Medulla oblongata (tissue), 1 donor: Measurements from ENCODE around the gene IKZF3.
"Not testable (repeated sequence)": the region's sequence is repeated elsewhere in the genome, so short reads cannot be mapped to it uniquely, and the experiment has no call there.

ENCODE experiments used
- DNase-seq: peaks from one replicate; pipeline ENCODE4 v3.0.0-alpha.2; 2015; ENCODE audit errors: extremely low spot score

Gene IKZF3

DNA sequence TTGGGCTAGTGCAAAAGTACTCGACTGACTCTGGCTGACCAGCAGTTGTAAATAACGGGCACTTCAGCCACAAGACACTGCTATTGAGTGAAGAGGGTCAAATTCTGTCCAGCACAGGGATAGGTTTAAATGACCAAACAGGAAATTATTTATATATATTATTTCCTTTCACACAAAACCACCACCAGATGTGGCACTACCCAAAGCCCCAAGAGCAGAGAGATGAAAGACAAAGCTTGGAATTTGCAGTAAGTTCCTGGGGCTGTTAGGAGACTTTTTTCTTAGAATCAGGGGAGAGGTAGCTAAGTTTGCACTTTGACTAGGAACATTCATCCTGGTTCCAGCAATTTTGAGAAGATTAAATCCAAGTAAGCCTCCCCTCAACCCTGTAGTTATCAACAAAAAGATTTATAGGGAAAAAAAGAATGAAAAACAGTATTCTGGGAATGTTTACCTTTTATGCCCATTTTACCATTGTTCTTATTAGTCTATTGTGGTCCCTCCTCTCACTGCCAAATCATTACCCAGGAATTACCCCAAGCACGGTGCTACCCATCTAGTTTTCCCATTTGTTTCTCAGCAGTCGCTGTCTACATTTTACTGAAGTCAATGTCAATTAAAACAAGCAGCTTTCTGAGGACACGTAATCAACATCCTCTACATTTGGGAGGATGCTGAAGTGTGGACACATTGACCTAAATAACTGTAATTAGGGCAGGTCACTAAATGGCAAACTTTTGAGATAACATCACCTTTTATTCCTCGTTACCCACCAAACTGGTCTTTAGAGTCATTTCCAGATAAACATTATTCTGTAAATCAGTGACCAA, 82.9 kb downstream of the IKZF3 start:
- DNase-seq, result no peak

DNA sequence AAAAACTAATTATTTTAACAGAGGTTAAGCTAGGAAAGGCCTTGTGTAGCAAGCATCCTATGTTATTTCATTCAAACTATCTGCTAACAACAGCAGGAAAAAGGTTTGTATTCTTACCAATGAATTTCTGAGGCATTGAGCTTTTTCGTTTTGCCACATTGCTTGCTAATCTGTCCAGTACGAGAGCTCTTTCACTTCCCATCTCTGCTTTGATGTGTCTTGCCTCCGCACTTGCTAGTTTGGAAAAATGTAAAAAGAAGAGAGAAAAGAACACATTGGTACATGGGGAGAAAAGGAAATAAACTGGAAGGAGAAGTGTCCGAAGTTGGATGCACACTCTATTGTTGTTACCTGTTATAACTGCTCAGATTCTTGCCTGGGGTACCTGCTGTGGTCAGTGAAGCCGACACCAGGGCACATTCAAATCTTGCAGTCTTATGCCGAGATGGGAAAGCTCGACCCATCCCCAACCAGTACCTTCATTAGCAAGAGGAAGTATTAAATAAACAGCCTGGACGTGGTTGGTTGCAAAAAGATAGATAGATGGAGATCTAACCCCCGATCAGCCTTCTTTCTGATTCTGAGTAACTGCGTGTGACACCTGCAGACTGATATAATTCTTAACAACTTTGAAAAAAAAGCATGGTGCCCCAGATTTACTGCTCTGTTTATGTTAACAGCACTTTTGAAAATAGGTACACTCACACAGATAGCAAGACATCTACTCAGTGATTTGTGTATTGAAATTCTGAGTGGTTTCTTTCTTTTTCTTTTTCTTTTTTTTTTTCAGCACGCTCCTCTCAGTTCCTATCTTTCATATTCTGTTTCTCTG, 86.4 kb downstream of the IKZF3 start:
- DNase-seq, result no peak

DNA sequence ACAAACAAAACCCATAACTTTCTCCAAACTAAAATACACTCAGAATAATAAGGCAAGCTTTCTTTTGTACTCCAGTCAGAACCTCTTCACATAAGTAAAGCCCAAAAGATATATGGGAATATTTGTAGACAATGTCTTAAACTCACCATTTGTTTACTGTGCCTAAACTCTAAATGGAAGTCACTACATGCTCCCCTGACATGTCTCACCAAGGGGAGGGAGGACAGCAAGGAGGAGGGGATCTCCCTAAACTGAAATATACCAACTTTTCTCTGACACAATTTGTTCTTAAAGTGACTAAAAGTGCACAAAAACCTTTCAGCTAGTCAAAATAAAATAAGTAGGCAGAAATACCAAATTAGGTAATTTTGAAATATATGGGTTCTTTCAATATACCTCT, 87.9 kb downstream of the IKZF3 start:
- DNase-seq, result no peak

DNA sequence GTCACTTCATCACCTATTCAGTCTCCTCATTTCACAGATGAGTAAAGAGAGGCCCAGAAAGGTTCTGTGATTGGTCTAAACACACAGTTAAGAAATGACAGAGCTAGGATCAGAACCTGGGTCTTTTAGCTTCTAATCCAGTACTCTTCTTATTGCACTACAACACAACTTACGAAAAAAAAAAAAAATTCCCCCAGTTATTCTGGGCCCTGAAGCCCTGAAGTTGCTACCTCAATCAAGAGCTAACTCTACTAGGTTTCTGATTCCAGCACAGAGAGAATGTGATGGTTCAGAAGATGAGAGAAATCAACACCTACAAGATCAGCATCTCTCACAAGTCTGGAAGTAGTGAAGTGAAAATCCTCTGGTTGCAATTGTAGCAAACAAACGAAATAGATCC, 89.1 kb downstream of the IKZF3 start:
- no peak for DNase-seq

DNA sequence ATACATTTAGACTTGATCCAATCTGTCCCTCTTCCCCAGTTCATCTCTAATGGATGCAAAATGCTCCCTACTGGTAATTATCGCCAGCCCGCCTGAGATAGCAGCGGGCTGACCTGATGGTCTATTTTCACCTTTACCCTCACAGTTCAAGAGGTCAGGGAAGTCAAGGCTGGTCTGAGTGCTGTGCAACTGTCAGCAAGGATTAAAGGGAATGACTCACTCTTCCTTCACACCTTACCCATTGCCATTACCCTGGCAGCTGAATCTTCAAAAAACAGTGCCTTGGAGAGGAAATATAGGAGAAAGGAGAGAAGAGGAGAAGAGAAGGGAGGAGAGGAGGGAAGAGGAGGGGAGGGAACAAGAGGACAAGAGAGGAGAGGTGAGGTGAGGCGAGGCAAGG, 90.1 kb downstream of the IKZF3 start:
- no peak for DNase-seq

DNA sequence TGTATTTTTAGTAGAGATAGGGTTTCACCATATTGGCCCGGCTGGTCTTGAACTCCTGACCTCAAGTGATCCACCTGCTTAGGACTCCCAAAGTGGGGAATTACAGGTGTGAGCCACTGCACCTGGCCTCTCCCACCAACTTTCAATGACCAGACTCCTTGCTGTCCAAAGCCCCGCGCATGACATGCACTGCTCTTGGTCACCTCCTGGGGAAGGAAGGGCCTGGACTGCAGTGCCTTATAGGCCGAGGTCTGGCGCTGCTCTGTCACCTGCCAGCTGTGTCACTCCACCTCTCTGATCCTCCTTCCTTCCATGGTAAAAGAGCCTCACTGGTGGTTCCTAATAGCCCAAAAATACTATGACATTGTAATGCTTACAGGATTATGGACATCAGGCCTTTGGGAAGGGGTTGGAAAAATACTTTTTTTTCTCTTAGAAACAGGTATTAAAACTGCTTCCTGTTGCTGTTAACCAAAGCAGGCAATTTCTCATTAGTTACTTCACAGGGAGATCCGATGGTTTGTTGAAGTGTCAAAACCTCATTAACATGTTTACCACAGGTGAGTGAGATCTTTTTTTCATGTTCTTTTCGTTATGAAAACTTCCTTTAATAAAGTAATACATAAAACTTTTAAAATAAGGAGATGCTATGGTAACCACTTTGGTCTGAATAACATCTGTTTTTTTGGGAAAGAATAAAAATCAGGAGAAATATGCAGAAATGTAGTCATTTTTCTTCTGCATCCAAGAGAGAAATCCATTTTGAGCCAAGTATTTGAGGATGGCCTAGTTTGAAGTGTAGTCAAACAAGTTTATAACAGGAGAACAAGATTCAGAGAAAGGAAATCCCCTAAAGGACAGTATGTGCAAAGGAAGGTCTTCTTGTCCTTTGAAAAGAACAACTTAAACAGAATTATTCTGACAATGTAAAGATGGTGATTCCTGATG, 90.9 kb downstream of the IKZF3 start:
- no peak for DNase-seq

DNA sequence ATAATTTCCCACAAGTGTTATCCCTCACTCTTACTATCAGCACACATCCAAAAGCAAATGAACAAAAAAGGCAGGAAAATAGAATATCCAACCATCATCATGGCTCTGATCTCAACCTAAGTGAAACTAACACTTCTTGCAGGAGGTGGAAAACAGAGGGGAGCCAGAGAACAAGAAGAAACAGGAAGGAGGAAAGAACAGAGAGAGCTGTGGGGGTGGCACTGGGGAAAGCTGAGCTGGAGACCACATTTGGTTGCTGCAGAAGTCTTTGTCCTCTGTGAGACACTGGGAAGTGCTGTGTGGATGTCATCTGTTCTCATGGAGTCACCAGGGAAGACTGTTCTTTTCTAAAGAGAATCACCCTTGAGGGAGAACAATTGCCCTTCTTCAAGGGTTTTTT, 91.7 kb downstream of the IKZF3 start:
- no peak for DNase-seq

DNA sequence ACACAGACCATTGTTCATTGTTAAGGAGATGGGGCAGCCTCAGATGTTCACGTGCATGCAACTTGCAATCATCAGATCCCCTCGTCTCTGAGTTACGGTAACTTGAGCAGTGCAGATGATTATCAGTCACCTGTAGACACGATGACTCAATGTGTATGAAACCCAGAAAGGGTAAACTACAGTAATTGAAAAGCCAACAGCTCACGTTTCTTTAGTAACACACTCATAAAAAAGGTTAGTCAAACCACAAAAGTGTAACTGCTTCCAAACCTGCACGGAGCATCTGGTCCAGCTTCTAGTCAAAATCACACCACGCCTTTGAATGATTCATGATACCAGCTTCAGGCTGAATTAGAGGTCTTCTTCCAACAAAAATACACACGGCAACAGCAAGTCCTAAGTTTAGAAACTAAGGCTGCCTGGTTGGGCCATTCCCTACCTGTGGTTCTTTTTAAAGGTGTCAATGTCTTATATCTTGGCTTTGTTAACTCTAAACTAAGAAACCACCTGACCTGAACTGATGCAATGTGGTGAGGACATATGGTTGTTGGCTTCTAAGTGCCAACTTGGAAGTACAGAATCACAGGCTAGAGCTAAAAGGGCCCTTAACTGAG, 94.0 kb downstream of the IKZF3 start:
- no peak for DNase-seq

DNA sequence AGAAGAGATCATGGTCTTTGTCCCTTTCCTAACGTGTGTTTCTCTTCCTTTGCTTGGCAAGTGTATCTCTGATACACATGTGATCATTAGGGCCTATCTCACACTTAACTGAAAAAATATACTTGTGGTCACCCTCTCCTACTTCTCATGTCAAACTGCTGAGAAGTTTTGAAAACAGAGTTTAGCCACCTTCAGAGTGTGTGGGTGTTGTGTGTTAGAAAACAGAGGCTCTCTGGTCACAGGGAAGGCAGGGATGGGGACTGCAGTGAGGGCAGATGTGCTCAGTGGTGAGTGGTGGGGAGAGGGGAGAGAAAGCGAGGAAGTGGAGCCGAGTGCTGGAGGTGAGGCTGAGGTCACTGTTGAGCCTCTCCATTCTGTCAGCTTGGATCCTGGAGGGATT, 97.0 kb downstream of the IKZF3 start:
- no peak for DNase-seq

DNA sequence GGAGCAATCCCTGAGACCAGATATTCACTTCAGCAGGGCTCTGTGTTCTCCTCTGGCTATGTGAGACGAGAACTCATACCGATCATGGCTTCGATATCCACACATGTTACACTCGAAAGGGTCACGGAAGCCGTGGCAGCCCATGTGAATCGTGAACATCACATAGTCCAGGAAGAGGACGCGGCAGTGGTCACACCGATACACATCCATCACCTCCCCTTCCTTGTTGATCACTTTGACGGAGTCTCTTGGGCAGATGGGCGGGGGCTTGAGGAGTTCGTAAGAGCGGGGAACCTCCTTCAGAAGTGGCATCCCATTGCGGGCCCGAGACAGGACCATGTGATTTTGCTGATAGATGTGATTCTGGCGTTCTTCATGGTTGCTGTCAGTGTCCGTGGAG, 98.3 kb downstream of the IKZF3 start:
- no peak for DNase-seq

DNA sequence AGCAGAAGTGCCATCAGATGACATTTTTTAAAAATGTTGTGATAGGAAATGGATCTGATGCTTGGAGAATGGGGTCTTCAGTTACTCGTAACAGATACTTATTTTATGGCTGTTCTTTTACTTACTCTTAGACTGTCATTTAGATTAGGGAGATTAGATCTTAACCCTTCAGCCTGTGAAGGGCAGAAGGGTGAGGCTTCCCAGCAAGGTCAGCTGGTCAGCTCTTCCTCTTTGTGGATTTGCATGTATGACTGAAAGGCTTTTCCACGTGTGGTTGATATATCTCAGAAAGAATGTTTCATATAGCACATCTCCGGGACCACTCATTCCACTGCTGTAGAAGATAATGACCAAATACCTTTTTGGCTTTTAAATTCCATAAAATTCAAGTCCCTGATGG, 98.9 kb downstream of the IKZF3 start:
- no peak for DNase-seq

DNA sequence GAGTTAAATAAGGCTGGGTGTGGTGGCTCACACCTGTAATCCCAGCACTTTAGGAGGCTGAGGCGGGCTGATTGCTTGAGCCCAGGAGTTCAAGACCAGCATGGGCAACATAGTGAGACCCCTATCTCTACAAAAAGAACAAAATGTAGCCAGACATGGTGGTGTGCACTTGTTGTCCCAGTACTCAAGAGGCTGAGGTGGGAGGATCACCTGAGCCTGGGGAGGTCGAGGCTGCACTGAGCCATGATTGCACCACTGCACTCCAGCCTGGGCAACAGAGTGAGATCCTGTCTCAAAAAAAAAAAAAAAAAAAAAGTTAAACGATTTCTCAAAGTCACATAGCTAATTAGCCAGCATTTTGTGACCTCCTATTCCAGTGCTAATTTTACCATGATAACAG, 99.9 kb downstream of the IKZF3 start:
- DNase-seq, result not testable (repeated sequence)

DNA sequence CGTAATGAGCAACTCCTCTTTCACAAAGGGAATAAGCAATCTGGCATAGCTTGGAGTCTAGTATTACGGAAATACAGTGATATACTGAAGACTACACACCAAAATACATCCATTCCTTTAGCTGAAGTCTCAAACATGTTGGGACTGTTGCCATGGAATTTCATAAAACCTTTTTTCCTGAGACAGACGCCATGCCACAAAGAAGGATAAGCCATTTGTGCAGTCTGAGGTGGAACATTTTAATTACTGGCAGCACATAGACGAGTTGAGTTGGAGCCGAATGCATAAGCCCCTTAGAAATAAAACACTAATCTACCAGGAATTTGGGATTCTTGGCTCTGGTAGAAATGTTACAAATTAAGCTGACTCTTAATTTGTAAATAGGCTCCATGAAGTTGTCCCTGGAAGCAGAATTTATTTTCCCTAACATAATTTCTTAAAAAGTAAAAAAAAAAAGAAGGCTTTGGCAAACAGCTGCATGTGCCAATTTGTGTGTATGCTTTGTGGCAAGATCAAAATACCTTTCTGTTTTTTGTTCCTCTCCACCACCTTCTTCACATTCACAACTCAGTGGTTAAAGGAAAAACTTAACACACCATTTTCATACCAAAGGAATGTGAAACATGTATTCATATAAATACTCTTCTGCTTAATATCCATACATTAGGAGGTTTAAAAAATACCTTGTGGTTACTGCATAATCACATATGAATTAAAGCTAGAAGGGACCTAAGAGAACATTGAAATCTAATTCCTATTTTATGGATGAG, 100.9 kb downstream of the IKZF3 start:
- no peak for DNase-seq

DNA sequence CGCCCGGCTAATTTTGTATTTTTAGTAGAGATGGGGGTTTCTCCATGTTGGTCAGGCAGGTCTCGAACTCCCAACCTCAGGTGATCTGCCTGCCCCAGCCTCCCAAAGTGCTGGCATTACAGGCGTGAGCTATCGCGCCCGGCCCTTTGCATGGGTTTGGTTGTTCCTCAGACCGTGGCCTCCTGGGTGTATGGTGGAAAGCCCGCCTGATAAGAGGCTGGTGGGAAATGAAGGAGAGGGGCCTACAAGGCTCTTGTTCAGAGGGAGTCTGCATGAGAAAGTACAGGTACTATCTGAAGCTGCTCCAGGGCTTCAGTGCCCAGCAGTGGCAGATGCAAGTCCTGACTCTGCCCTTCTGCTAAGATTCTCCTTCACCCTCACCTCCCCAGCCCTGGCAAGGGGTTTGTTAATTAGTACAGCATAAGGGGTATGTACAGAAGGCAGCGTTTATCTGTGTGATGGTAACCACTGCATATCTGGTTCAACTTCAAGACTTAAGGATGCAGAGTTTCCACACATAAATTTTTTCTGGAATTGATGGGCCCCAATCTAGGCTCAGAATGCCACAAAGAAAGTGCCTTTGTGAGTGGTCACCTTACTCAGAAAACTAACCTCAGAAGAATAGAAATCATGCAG, 102.1 kb downstream of the IKZF3 start:
- DNase-seq, result no peak

DNA sequence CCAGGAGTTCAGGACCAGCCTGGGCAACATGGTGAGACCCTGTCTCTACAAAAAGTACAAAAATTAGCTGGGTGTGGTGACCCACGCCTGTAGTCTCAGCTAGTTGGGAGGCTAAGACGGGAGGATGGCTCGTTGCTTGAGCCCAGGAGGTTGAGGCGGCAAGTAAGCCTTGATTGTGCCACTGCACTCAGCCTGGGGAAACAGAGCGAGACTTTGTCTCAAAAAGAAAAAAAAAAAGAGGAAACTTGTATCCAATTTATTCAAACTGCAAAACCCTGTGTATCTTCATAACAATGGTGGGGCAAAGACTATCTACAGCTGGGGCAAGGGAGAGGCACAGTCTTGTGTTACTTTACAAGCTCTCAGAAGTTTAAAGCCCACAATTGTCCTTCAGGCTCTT, 104.9 kb downstream of the IKZF3 start:
- no peak for DNase-seq

DNA sequence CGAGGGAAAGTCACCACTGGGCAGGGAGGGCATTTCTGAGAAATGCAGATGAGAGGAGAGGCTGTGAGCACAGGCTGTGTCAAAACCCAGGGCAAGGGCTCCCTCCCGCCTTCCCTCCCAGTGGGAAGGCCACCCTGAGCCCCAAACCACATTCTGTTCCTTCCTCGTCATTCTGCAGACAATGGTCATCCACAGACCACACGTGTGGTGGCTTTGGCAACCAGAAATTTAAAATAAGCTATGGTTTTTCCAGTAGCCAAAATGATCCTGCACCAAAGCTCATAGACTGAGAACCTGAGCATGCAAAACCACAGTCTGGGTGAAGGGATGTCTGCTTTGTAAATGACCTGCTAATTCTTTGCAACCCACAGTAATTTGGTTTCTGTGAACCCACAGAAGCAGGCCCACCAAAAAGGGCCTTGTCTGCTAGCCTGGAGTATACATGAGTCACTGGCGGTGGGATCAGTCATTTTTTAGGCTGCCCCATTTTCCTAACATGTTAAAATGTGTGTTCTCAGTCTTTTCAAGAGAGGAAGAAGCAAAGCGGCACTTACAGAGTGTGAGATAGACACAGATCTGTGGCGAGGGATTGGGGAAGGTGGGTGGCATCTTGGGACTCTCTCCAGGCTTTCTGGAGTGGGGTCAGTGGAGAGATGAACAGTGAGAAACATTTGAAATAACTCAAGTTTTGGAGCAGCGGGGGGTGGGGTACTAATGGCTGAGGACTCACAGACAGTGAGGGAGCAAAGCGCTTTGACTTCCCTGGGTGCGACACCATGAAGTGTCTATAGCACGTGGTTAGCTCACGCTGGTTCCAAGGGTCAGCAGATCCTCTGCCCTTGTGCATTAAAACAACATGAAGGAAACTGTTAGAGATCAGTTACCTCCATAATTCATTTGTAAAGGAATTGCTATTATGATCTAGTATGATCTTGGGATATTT, 105.9 kb downstream of the IKZF3 start:
- DNase-seq, result no peak

DNA sequence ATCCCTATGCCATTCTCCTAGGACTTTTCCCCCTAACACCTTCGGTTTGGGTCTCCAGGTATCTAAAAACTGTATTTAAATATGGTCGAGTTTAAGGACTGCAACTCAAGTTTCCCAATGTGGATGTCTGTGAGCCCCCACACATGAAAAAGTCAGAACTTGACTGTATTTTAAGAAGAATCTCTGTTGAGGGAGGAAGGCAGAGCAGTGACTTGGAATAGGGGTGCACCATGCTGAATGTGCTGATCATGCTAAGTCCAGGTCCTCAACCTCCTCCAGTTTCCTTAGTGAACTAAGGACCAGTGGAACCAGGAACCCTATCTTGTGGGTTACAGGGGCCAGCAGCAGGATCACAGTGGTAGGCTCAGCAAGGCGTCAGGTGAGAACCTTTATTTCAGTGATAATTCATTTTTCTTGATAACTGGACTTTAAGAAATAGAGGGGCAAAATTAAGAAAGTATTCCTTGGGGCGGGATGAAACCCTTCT, 106.9 kb downstream of the IKZF3 start:
- no peak for DNase-seq

DNA sequence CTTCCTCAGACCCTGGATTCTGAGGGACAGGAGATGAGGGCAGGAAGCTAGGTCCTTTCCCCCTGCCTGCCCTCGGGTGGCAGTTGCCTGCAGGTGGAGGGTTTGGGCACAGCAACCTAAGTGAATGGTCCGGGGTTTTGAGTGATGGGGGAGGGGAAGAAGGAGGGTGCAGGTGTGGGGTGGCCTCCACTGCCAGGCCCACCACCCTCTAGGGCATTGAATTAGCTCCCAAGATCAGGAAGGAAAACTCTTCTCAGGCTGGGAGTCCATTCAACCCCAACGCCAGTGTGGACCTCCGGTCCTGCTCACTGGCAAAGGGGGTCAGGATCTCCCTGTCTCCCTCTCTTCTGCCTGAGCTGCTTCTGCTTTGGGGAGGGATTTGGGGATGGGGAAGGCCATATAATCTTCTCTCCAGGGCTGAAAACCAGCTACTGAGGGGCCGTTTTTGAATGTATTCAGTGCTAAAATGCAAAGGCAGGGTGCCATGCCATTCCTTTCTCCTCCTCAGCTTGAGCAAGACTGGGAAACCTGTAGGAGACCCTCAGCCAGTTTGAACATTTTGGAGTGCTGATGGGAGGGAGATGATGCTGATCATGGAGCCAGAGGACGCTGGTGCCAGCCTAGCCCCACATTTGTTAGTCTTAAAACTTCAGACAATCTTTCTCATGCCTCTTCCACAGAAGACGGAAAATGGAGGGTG, 107.6 kb downstream of the IKZF3 start:
- DNase-seq, result no peak
